ENCODE measurements around the gene SHB.

DNA sequence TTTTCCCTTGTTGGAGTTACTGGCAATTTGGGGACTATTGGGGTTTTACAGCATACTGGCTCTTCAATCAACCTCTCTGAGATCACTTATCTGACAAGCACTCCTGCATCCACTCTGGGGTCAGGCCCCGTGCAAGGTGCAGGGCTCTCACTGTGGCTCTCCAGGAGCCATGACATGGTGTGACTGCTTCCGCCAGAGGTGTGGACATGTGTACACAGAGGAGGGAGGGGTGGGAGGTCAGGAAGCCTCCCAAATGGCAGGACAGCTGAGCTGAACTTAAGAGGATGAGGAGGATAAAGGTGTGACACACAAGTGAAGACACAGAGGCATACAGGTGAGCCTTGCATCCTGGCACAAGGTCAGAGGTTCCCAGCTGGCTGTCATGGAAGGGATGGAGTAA is 24.3 kb downstream of the SHB start:
- no peak for TF ChIP-seq ZFX (IDR thresholded peaks at IDR 0.05; ENCODE audit: borderline replicate concordance)
- TF ChIP-seq, protein P1, sequence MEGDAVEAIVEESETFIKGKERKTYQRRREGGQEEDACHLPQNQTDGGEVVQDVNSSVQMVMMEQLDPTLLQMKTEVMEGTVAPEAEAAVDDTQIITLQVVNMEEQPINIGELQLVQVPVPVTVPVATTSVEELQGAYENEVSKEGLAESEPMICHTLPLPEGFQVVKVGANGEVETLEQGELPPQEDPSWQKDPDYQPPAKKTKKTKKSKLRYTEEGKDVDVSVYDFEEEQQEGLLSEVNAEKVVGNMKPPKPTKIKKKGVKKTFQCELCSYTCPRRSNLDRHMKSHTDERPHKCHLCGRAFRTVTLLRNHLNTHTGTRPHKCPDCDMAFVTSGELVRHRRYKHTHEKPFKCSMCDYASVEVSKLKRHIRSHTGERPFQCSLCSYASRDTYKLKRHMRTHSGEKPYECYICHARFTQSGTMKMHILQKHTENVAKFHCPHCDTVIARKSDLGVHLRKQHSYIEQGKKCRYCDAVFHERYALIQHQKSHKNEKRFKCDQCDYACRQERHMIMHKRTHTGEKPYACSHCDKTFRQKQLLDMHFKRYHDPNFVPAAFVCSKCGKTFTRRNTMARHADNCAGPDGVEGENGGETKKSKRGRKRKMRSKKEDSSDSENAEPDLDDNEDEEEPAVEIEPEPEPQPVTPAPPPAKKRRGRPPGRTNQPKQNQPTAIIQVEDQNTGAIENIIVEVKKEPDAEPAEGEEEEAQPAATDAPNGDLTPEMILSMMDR (IDR thresholded peaks at IDR 0.05) = no peak

All from 22Rv1 (cell line).